Fibroblast of lung (primary cell): ENCODE results near the gene BCL2L11. TPM values are rescaled to one million over a fixed set of nuclear protein-coding genes. Genes with fewer than 3 reads are reported as not detected.

Source experiments
- DNase-seq, 2 donors: peaks; one replicate each; pipeline versions ENCODE4 v3.0.0 to v3.0.0-alpha.2; 2010; ENCODE audit warnings: low read depth in 2 of 2
- H2AFZ ChIP-seq: 2 replicates; pipeline ENCODE4 v1.5.1; 2012; ENCODE audit warnings: low read length, control low read depth, inconsistent platforms
- H3K27ac ChIP-seq: 2 replicates; pipeline ENCODE4 v1.5.1; 2011; ENCODE audit warnings: low read length, control low read depth; ENCODE audit not compliant: insufficient read depth
- H3K27me3 ChIP-seq: 2 replicates; pipeline ENCODE4 v1.5.1; 2011; ENCODE audit warnings: mild to moderate bottlenecking, low read length; ENCODE audit not compliant: control insufficient read depth, insufficient read depth
- H3K36me3 ChIP-seq: 2 replicates; pipeline ENCODE4 v1.5.1; 2011; ENCODE audit warnings: low read length; ENCODE audit not compliant: control insufficient read depth, insufficient read depth
- H3K4me1 ChIP-seq: 2 replicates; pipeline ENCODE4 v1.5.1; 2011; ENCODE audit warnings: low read length; ENCODE audit not compliant: control insufficient read depth, insufficient read depth; ENCODE audit errors: extremely low read depth
- H3K4me2 ChIP-seq: 2 replicates; pipeline ENCODE4 v1.5.1; 2011; ENCODE audit warnings: low read length, control low read depth; ENCODE audit not compliant: insufficient read depth; ENCODE audit errors: extremely low read depth
- H3K4me3 ChIP-seq, 4 experiments: fragments of 200-600 bp in 1 of 4; sonication (generic) in 1 of 4; replicated peaks in 1 of 4; 2 replicates each; pipeline ENCODE4 v1.5.1; 2011 to 2016; ENCODE audit warnings: low read length in 4 of 4, low read depth in 3 of 4, mild to moderate bottlenecking in 3 of 4, control low read depth in 2 of 4, inconsistent platforms in 1 of 4, mixed read lengths in 1 of 4; ENCODE audit not compliant: insufficient read depth in 1 of 4; ENCODE audit errors: control extremely low read depth in 1 of 4
- H3K79me2 ChIP-seq: 2 replicates; pipeline ENCODE4 v1.5.1; 2012; ENCODE audit warnings: mild to moderate bottlenecking, low read length, inconsistent platforms; ENCODE audit not compliant: control insufficient read depth, insufficient read depth
- H3K9ac ChIP-seq: 2 replicates; pipeline ENCODE4 v1.5.1; 2011; ENCODE audit warnings: mild to moderate bottlenecking, low read length, control low read depth; ENCODE audit not compliant: insufficient read depth
- H3K9me3 ChIP-seq: 2 replicates; pipeline ENCODE4 v1.5.1; 2012; ENCODE audit warnings: low read depth, low read length; ENCODE audit not compliant: control insufficient read depth, insufficient read depth
- H4K20me1 ChIP-seq: 2 replicates; pipeline ENCODE4 v1.5.1; 2011; ENCODE audit warnings: low read length; ENCODE audit not compliant: control insufficient read depth, insufficient read depth; ENCODE audit errors: extremely low read depth
- EZH2 ChIP-seq: IDR thresholded peaks from 2 replicates; pipeline ENCODE4 v1.5.1; 2012; ENCODE audit warnings: low read length, control low read depth, mild to moderate bottlenecking; ENCODE audit errors: missing control alignments
- polyA plus RNA-seq, 2 donors: library from polyadenylated mRNA; depleted of rRNA in 1 of 2; stranded (reverse) in 1 of 2; unstranded in 1 of 2; fragments of >200 nt; gene quantifications; 2 replicates each; pipeline ENCODE4 v1.2.1, GENCODE V29; 2011 to 2012; ENCODE audit warnings: missing spikeins in 1 of 2
- total RNA-seq: library from RNA; depleted of rRNA; stranded (reverse); fragments of >200 nt; gene quantifications from 2 replicates; pipeline ENCODE4 v1.2.1, GENCODE V29; 2014
- TF ChIP-seq, protein P1 (sequence below), 2 donors: IDR thresholded peaks in 1 of 2; conservative IDR thresholded peaks in 1 of 2; 1 replicate in 1 of 2; 2 replicates in 1 of 2; pipeline ENCODE4 v1.5.1; 2011 to 2012; ENCODE audit warnings: low read length in 2 of 2, control low read depth in 1 of 2, inconsistent platforms in 1 of 2, low read depth in 1 of 2, mild to moderate bottlenecking in 1 of 2

Gene BCL2L11
- total and polyA plus RNA-seq, 2 donors (not counting 1 experiment from before 2014, with no cell fraction given): 1.5 to 10.2 TPM

DNA sequence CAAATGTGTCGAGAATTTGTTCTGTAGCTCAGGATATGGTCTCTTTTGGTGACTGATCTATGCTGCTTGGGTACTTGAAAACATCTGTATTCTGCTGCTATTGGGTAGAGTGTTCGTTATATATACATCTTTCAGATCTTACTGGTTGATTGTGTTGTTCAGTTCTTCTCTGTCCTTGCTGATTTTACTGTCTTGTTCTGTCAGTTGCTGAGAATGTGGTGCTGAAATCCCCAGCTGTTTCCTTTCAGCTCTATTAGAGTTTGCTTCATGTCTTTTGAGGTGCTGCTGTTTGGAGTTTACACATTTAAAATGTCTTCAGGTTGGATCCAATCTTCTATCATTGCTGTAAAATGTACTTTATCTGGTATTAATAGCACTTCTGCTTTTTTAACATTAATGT, 12.9 kb downstream of the BCL2L11 start:
- Histone ChIP-seq H3K9me3 (no peaks in the 10 kb centered on the region), H3K4me2 (no peak overlapping the region), H3K27me3 (no peaks in the 10 kb centered on the region), H3K79me2 (no peaks in the 10 kb centered on the region), H3K4me3 (no peak overlapping the region), H4K20me1 (no peaks in the 10 kb centered on the region), H3K9ac (no peak overlapping the region), H2AFZ (no peak overlapping the region), H3K4me1 (no peaks in the 10 kb centered on the region), H3K27ac (no peak overlapping the region), H3K36me3 (no peaks in the 10 kb centered on the region)
- TF ChIP-seq, protein P1, sequence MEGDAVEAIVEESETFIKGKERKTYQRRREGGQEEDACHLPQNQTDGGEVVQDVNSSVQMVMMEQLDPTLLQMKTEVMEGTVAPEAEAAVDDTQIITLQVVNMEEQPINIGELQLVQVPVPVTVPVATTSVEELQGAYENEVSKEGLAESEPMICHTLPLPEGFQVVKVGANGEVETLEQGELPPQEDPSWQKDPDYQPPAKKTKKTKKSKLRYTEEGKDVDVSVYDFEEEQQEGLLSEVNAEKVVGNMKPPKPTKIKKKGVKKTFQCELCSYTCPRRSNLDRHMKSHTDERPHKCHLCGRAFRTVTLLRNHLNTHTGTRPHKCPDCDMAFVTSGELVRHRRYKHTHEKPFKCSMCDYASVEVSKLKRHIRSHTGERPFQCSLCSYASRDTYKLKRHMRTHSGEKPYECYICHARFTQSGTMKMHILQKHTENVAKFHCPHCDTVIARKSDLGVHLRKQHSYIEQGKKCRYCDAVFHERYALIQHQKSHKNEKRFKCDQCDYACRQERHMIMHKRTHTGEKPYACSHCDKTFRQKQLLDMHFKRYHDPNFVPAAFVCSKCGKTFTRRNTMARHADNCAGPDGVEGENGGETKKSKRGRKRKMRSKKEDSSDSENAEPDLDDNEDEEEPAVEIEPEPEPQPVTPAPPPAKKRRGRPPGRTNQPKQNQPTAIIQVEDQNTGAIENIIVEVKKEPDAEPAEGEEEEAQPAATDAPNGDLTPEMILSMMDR (conservative IDR thresholded peaks at IDR 0.05 in 1 of 2, IDR thresholded peaks at IDR 0.05 in 1 of 2; ENCODE audit: low read depth in 1 of 2, low read length in 2 of 2): no peak
- TF ChIP-seq EZH2: no peak
- no peak for DNase-seq

DNA sequence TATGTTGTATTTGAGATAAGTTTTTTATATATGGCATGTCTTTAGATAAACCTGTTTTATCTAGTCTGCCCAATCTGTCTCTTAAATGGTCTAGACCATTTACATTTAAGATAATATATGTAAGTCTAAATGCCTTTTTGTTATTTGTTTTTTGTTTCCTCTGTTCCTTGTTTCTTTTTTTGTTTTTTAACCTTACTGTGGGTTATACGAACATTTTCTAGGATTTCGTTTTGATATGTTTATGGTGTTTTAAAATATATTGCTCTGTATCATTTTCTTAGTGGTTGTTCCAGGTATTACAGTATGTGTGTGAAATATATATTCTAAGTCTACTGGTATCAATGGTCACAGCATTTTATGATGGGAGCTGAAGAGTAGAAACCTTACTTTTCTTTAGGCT, 13.3 kb downstream of the BCL2L11 start:
- no peaks in the 10 kb centered on the region for H3K4me1 ChIP-seq
- H3K4me3 ChIP-seq: no peak overlapping the region
- H2AFZ ChIP-seq: no peak overlapping the region
- no peak overlapping the region for H3K4me2 ChIP-seq
- H3K36me3 ChIP-seq: no peaks in the 10 kb centered on the region
- H3K27me3 ChIP-seq: no peaks in the 10 kb centered on the region
- no peaks in the 10 kb centered on the region for H3K9me3 ChIP-seq
- H3K27ac ChIP-seq: no peak overlapping the region
- no peak overlapping the region for H3K9ac ChIP-seq
- H3K79me2 ChIP-seq: no peaks in the 10 kb centered on the region
- no peaks in the 10 kb centered on the region for H4K20me1 ChIP-seq
- no peak for TF ChIP-seq EZH2
- TF ChIP-seq, protein P1 (conservative IDR thresholded peaks at IDR 0.05 in 1 of 2, IDR thresholded peaks at IDR 0.05 in 1 of 2; ENCODE audit: low read depth in 1 of 2, low read length in 2 of 2): no peak
- DNase-seq: no peak

DNA sequence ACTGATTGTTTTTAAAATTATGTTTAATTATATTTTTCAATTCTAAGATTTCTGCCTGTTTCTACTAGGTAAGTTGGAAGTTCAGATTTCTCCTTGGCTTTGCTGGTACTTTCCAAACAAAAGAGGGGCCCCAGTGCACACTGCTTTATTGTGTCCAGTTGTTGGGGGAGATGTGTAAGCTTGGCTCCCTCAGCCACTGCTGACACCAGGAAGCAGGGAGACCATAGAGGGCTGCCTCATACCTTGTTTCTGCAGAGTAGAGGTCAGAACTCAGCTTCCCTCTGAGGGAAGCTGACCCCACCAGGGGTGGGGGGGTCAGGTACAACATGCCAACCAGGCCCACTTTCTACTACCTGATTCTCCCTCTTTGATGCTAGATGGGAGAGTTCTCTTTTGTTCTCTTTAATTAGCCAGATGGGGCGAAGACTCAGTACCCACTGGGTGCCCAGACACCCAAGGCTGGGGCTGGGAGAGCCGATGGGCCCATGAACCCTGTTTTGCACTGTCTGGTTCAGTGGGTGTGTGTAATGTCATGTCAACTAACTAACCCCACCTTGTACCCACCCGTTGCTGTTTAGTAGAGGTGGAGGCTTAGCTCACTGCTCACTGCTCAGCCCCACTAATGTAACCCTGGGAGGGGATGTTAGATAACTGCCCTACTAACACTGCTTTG, 14.7 kb downstream of the BCL2L11 start:
- H3K9me3 ChIP-seq: no peaks in the 10 kb centered on the region
- H3K4me1 ChIP-seq: no peaks in the 10 kb centered on the region
- DNase-seq: no peak
- no peak overlapping the region for H3K27ac ChIP-seq
- no peak overlapping the region for H3K4me3 ChIP-seq
- H3K4me2 ChIP-seq: no peak overlapping the region
- no peaks in the 10 kb centered on the region for H3K27me3 ChIP-seq
- no peak for TF ChIP-seq EZH2
- TF ChIP-seq, protein P1 (conservative IDR thresholded peaks at IDR 0.05 in 1 of 2, IDR thresholded peaks at IDR 0.05 in 1 of 2; ENCODE audit: low read depth in 1 of 2, low read length in 2 of 2): no peak
- no peaks in the 10 kb centered on the region for H4K20me1 ChIP-seq
- no peak overlapping the region for H2AFZ ChIP-seq
- H3K79me2 ChIP-seq: no peaks in the 10 kb centered on the region
- no peaks in the 10 kb centered on the region for H3K36me3 ChIP-seq
- H3K9ac ChIP-seq: no peak overlapping the region
